ENCODE measurements around the gene PRKCQ.

The PRKCQ gene

GRCh38 chr10:6564367-6564766, 15.7 kb downstream of the PRKCQ start:
- no peak for DNase-seq

DNA sequence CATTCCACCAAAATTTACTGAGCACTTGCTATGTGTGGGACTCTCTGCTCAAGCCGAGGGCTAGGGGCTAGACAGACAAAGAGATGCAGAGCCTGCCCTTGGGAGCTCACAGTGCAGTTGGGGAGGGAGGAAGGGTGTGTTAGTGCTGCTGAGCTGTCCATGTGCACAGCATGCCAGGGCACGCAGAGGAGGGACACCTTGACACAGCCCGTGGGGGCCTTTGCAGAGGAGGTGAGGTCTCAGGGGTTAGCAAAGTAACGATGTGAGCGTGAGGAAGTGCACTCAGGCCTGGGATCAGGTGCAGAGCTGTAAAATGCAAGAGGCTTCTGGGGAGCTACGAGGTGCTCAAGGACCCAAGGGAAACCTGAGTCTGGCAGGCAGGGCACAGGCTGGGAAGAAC, 16.3 kb downstream of the PRKCQ start:
- DNase-seq, result no peak

- DNase-seq, result no peak
Measured at GRCh38 chr10:6563075-6563474, 17.0 kb downstream of the PRKCQ start.

DNA sequence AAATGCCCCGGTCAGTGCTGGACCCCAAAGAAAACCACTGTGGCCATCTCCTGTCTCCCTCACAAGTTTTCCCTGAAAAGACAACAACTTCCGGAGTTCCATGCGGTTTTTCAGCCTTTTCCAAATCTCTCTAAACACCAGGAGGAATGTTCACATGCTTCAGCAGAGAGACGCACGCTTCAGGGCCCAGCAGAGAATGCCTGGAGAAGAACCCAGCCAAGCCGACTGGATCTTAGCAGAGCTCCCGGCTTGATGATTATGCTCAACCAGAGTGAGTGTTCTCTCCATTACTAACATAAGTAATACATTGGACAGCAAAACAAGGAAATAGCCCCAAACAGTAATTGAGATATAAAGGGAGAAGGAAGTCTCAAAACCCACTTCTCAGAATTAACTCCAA, 17.9 kb downstream of the PRKCQ start:
- DNase-seq, result no peak

DNA sequence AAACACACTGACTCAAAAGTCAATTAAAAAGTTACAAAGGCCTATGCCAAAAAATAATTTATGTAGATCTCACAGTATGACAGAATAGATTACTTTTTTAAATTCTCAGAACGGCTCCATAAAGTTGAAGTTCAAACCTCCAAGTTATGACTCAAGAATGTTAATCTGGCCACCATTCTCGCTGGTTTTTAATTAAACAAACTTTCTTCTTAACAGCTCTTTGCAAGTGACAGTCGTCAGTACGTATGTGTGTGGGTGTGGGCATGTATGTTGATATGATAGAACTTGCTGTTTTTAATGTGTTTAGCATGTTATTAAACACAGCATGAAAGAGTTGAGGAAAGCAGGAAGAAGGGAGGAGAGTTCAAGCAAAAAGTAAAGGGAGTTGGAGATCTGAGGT, 18.5 kb downstream of the PRKCQ start:
- DNase-seq, result no peak

- no peak for DNase-seq
Measured at GRCh38 chr10:6558759-6559461, 21.2 kb downstream of the PRKCQ start.

- no peak for DNase-seq
Measured at GRCh38 chr10:6558272-6558671, 21.8 kb downstream of the PRKCQ start.

DNA sequence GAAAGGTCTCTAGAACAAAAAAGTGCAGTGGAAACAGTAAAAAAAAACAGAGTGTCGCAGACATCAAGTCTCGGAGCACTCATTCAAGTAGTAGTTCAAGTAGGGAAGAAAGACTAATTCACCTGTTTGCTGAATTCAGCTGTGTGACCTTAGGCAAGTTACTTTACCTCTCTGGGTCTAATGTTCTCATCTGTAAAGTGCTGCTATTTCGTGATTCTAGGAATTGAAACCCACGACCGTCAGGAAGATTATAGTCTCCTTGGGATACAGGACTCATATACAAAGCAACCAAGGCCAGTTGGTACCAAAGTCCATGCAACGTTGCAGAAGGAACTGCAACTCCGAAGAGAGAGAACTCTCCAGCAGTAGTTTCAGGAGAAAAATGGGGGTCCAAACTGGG, 26.1 kb downstream of the PRKCQ start:
- DNase-seq, result no peak

- no peak for DNase-seq
Measured at GRCh38 chr10:6543431-6544005, 36.6 kb downstream of the PRKCQ start.

- no peak for DNase-seq
Measured at GRCh38 chr10:6542999-6543430, 37.1 kb downstream of the PRKCQ start.

GRCh38 chr10:6539833-6540232, 40.2 kb downstream of the PRKCQ start:
- no peak for DNase-seq

DNA sequence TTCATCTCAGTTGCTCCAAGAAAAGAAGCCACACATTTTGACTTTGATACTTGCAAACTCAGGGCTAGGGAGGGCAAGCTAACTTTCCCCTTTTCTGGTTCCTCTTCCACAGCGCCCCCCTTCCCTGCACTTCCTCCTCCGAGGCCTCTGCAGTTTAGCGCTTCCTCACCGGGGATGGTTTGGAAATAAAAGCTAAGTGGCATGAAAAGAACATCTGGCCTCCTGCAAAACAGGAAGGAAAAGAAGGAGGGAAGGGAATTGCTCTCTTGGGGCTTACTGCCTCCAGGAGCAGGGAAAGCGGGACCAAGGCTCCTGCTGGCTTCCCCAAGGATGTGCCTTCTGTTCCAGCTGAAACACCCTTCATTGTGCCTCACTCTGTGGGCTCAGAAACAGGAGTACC, 42.3 kb downstream of the PRKCQ start:
- DNase-seq, result no peak

DNA sequence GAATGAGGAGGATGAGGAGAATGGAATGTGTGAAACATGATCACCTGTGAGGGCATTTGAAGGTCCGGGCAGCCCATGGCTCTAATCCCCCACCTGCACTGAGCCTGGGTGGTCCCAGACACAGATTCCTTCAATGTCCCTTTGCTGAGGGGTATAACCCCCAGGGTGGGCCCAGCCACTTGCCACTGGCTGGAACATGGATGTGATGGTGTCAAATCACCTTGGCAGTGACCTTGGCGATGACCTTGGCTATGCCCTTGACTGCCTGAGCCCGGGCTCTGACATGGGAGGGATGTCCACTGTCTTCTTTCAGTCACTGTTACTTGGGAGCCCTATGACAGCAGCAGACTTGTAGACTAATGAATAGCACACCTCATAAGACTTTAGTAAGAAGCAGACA, 44.0 kb downstream of the PRKCQ start:
- no peak for DNase-seq

- DNase-seq, result no peak
Measured at GRCh38 chr10:6535156-6535764, 44.8 kb downstream of the PRKCQ start.

- no peak for DNase-seq
Measured at GRCh38 chr10:6532321-6532720, 47.8 kb downstream of the PRKCQ start.

DNA sequence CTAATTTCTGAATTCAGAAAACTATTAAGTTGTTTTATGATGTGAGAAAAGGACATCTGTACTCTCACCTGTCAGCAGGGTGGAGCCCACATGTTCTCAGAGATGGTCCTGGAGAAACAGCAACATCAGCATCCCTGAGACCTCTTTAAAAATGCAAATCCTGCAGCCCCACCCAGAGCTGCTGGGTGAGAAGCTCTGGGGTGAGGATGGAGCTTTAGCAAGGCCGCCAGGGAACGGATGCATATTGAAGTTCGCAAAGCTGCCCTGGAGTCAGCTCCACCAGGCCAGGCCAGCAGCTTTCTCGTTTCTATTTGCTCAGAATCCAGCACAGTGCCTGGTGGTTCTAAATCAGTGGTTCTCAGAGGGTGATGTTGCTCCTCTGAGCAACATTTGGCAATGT, 49.1 kb downstream of the PRKCQ start:
- DNase-seq, result no peak

- no peak for DNase-seq
Measured at GRCh38 chr10:6530211-6530840, 49.8 kb downstream of the PRKCQ start.

- no peak for DNase-seq
Measured at GRCh38 chr10:6528198-6528950, 51.7 kb downstream of the PRKCQ start.

DNA sequence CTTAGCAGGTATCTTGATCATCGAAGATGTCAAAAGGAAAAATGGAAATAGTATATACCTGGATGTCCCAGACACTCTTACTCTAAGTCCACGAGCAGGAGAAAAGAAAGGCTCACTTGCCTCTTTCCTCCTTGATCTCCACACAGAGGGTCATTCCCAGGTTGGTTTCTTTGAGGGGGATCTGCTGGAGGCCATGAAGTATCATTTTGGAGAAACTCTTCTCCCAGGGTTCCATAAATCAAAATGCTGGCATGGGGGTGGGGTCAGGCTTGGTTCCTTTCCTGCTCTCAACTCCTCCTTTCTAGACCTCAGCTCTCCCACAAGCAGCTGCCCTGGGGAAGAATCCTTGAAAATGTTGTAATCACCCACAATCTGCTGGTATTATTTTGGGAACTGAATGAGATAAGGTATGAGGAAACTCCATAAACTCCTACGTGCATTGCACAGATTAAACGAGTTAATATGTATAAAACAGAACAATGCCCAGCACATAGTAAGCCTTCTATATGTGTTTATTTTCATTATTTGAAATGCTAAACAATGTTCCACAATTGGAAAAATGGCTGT, 54.4 kb downstream of the PRKCQ start:
- DNase-seq, result no peak

GRCh38 chr10:6522230-6522629, 57.8 kb downstream of the PRKCQ start:
- no peak for DNase-seq

DNA sequence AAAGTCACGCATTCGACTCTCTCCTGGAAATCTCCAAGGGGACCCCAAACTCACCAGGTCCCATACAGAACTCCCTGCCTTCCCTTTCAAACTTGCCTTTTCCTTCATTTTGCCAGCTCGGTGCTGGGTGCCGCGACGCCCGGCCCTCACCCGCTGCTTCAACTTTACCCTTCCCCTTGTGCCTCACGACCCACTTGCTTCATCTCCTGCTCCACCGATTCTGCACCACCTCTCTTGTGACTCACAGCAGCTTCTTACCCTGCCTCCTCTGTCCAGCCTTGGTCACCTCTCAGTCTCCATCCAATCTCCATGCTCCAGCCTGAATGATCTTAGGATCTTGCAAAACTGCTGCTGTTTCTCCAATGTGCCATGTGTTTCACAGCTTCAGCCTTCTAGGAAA, 59.9 kb downstream of the PRKCQ start:
- DNase-seq, result no peak

DNA sequence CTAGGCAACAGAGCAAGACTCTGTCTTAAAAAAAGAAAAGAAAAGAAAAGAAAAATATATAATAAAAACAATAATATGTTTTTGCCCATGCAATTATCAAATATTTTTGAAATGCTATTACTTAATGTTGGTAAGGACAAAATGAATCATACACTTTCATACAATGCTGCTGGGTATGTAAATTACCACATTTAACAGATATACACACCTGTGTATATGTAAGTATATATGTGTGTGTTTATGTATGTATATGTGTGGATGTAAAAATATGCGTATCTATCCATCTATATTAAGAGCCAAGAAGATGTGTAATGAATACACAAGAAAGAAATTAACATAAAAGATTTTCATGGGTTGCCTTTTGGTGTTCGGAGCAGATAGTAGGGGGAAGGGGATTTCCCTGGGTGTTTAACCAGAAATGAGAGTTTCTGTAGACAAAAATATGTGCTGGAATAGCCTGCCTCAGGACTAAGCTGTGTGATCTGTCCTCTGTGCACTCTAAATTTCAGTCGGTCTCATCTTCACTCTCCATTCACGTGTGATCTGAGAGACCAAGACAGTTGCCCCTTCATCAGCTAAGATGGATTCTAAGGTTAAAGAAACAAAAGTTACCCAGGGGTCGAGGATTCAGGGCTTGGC, 61.2 kb downstream of the PRKCQ start:
- DNase-seq, result no peak

GRCh38 chr10:6516929-6517284, 63.2 kb downstream of the PRKCQ start:
- DNase-seq, result no peak

All from NCI-H446 treated with DMSO at 0.1 percent for 48 hours (cell line).